Ovary (tissue), 9 donors: ENCODE measurements around the gene PLEKHH1. TPM values are rescaled to one million over a fixed set of nuclear protein-coding genes. Genes with fewer than 3 reads are reported as not detected.
"Not testable (repeated sequence)": the region's sequence is repeated elsewhere in the genome, so short reads cannot be mapped to it uniquely, and the experiment has no call there.

Experiments used
- DNase-seq, 5 donors: peaks; one replicate each; pipeline ENCODE4 v3.0.0-alpha.2; 2019 to 2020
- H3K27ac ChIP-seq, 2 donors: fragments of 200-600 bp; one replicate each; pipeline versions ENCODE4 v1.5.1 to v1.8.0; 2019 to 2022
- H3K27me3 ChIP-seq: fragments of 200-600 bp; one replicate; pipeline ENCODE4 v1.8.0; 2022
- H3K36me3 ChIP-seq: fragments of 200-600 bp; sonication (generic); one replicate; pipeline ENCODE4 v1.5.1; 2019
- H3K4me1 ChIP-seq: one replicate; pipeline ENCODE4 v1.8.1; 2013; ENCODE audit warnings: mild to moderate bottlenecking, moderate library complexity; ENCODE audit not compliant: insufficient read depth
- H3K4me3 ChIP-seq: fragments of 200-600 bp; sonication (generic); one replicate; pipeline ENCODE4 v1.5.1; 2017
- H3K9me3 ChIP-seq, 2 donors: fragments of 200-600 bp in 1 of 2; sonication (generic) in 1 of 2; one replicate each; pipeline versions ENCODE4 v1.5.1 to v1.8.1; 2013 to 2019; ENCODE audit warnings: mild to moderate bottlenecking in 1 of 2, moderate library complexity in 1 of 2
- CTCF ChIP-seq, 3 donors: fragments of 450-650 bp in 2 of 3; fragments of 200-600 bp in 1 of 3; IDR thresholded peaks; one replicate each; pipeline versions ENCODE4 v1.5.1 to v1.8.0; 2016 to 2022; ENCODE audit warnings: antibody characterized with exemption in 3 of 3, mild to moderate bottlenecking in 1 of 3
- EP300 ChIP-seq: sonication (generic); formaldehyde crosslinking; IDR thresholded peaks from one replicate; pipeline ENCODE4 v1.6.1; 2017; ENCODE audit warnings: antibody characterized with exemption
- POLR2A ChIP-seq: fragments of 450-650 bp; IDR thresholded peaks from one replicate; pipeline ENCODE4 v1.6.1; 2017; ENCODE audit warnings: antibody characterized with exemption, mild to moderate bottlenecking, moderate library complexity
- WGBS, 3 donors: extraction: QIAGEN DNeasy Blood & Tissue Kit in 1 of 3; methylation state at CpG; one replicate each; pipeline versions ENCODE4 v1.1.5 to v1.1.7; 2013 to 2017; 5-methylcytosine and 5-hydroxymethylcytosine counted together
- intact Hi-C, 4 donors: fragments of 100-400 bp; cut with DNase I; formaldehyde crosslinking; loops; one replicate each; pipeline versions ENCODE4 v1.11.0 to v1.15.1; 2022 to 2023
- polyA plus RNA-seq, 2 donors: library from polyadenylated mRNA; stranded (reverse); fragments of 200-250 nt in 1 of 2; fragments of 350-450 nt in 1 of 2; fragmentation: Illumina TruSeq in 1 of 2; extraction: RNeasy Lipid Tissue Mini Kit (QIAGEN cat#74804) in 1 of 2; gene quantifications; one replicate each; pipeline ENCODE4 v1.2.3, GENCODE V29; 2013 to 2014
- total RNA-seq, 7 donors: library from RNA; depleted of rRNA in 2 of 7; stranded (reverse); fragments of >200 nt in 2 of 7; fragmentation: NEBNext Ultra II Directional in 3 of 7; extraction: Animal tissue kit (Norgen Biotek cat#: 25700) in 3 of 7; gene quantifications; one replicate each; pipeline versions ENCODE4 v1.1.0 to v1.2.4, GENCODE V29; 2016 to 2023
- donor health status: DM: no; HTN: no; CAD: no; lungs with moderate emphysema.
- donor health status: DM: no; HTN: no; CAD: no.
- donor health status: Bipolar disorder and iron deficiency.
- donor health status: DM: yes; HTN: yes; CAD: no.
- donor health status: DM: no; HTN: no; CAD: no.
- donor health status: DM: yes; HTN: yes; CAD: no.

PLEKHH1 gene
- total and polyA plus RNA-seq, 9 donors, result 0.78 to 15.7 (median 3.9) TPM

GRCh38 chr14:67618617-67619063 lies 85.5 kb downstream of the PLEKHH1 start:
- H3K9me3 ChIP-seq, result no peaks in the 10 kb centered on the region
- no peak for DNase-seq
- no peak for TF ChIP-seq EP300
- no peak for TF ChIP-seq POLR2A
- peak; percentile 51 to 70 (median 66) for TF ChIP-seq CTCF (IDR thresholded peaks at IDR 0.05)
- peak overlapping the region in 1 of 2 donors; percentile 73 for H3K27ac ChIP-seq
- peaks cover 2% of the 10 kb centered on the region for H3K4me1 ChIP-seq
- no peaks in the 10 kb centered on the region for H3K27me3 ChIP-seq
- H3K4me3 ChIP-seq, result no peak overlapping the region
- H3K36me3 ChIP-seq, result no peaks in the 10 kb centered on the region
- intact Hi-C loops, result no loop called here

GRCh38 chr14:67619446-67620216 lies 86.5 kb downstream of the PLEKHH1 start, which contains the start of gene ARG2:
TSS of gene ARG2 (plus strand) at chr14:67619920. CDS start at chr14:67619978, 58 bp downstream.
- H3K27me3 ChIP-seq, result no peaks in the 10 kb centered on the region
- 0 to 1% (median 1%) methylated on average over 53 to 62 of the region's 62 CpGs for WGBS, 3 donors
- intact Hi-C loops, result no loop called here
- TF ChIP-seq CTCF (IDR thresholded peaks at IDR 0.05), result no peak
- peak; percentile 15 for TF ChIP-seq EP300
- peak; percentile 76 for TF ChIP-seq POLR2A
- peaks cover 2% of the 10 kb centered on the region for H3K4me1 ChIP-seq
- no peaks in the 10 kb centered on the region for H3K36me3 ChIP-seq
- peak within 1 kb of the TSS; percentile 73 to 74 for H3K27ac ChIP-seq
- peak; percentile 98 to 99 (median 98) for DNase-seq
- H3K4me3 ChIP-seq, result peak within 1 kb of the TSS; percentile 66
- H3K9me3 ChIP-seq, result no peaks in the 10 kb centered on the region

- DNase-seq, result peak; percentile 23 to 48 (median 46)
- TF ChIP-seq POLR2A (no peak), EP300 (no peak)
- Histone ChIP-seq H3K9me3 (no peaks in the 10 kb centered on the region), H3K36me3 (no peaks in the 10 kb centered on the region), H3K27me3 (no peaks in the 10 kb centered on the region), H3K4me3 (peak overlapping the region; percentile 66), H3K4me1 (peaks cover 2% of the 10 kb centered on the region), H3K27ac (peak overlapping the region; percentile 73 to 74)
- 1 to 3% (median 2%) methylated on average over 19 of the region's 19 CpGs for WGBS, 3 donors
- intact Hi-C loops, result no loop called here
Measured at GRCh38 chr14:67620217-67620785, 87.2 kb downstream of the PLEKHH1 start.

DNA sequence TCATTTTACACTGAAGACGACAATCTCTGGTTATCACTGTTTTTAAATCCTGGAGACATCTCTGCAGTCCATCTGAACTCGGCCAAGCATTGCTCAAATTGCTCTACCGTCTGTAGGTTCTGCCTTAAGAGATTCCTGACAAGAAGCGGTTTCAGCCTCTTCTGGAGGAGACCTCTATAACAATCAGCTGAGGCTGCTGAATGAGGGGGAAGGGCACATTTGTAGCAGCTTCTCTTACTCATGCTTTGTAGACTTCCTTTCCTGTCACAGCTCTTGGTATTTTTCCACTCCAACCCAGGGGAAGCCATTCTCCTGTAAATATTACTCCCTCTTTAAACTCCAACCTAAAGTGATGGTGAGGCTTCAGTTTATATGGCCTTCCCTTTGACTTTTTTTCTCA lies 89.6 kb downstream of the PLEKHH1 start:
- no peak for DNase-seq
- 49 to 58% (median 54%) methylated on average over 4 of the region's 4 CpGs for WGBS, 3 donors
- intact Hi-C loops, result no loop called here

DNA sequence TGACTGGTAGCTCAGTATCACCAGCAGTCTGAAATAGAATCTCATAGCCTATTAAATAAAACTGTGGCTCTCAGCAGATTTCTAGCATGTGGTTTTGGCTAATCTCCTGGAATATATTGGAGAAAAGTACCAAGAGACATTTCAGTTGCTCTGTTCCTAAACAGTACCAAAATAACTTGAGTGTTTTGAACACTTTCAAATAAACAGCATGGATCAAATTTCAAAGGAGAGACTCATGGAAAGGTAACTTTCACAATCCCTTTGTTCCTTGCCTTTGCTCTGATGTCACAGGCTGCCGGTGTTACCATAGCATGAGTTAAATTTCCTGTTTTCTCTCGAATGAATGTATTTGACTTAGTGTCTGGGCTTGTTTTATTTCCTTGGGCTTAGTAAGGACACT lies 90.0 kb downstream of the PLEKHH1 start:
- H3K4me3 ChIP-seq, result no peak overlapping the region
- WGBS, 3 donors, result 38 to 54% (median 42%) methylated on average over 2 of the region's 2 CpGs

More for the DNA sequence above, 89.6 kb downstream of the PLEKHH1 start:
- H3K27ac ChIP-seq, result no peak overlapping the region
- no peaks in the 10 kb centered on the region for H3K27me3 ChIP-seq
- no peak for TF ChIP-seq EP300
- H3K36me3 ChIP-seq, result no peaks in the 10 kb centered on the region
- no peak overlapping the region for H3K4me3 ChIP-seq
- H3K4me1 ChIP-seq, result peaks cover 2% of the 10 kb centered on the region
- no peaks in the 10 kb centered on the region for H3K9me3 ChIP-seq

GRCh38 chr14:67626131-67626530 lies 93.0 kb downstream of the PLEKHH1 start:
- H3K27me3 ChIP-seq, H3K36me3 ChIP-seq, DNase-seq, H3K4me3 ChIP-seq, H3K9me3 ChIP-seq, intact Hi-C loops, H3K4me1 ChIP-seq, H3K27ac ChIP-seq: not testable (repeated sequence)
- WGBS, 3 donors, result 80 to 86% (median 83%) methylated on average over 1 of the region's 1 CpG

More for the DNA sequence above, 90.0 kb downstream of the PLEKHH1 start:
- H3K36me3 ChIP-seq, result no peaks in the 10 kb centered on the region
- no peak for TF ChIP-seq POLR2A
- no peak for TF ChIP-seq EP300
- TF ChIP-seq CTCF (IDR thresholded peaks at IDR 0.05), result no peak
- H3K4me1 ChIP-seq, result peaks cover 2% of the 10 kb centered on the region
- intact Hi-C loops, result no loop called here
- no peaks in the 10 kb centered on the region for H3K27me3 ChIP-seq
- no peaks in the 10 kb centered on the region for H3K9me3 ChIP-seq
- no peak overlapping the region for H3K27ac ChIP-seq
- no peak for DNase-seq
